HG02870 (cell line): ENCODE results near the gene EPG5.
"Not testable (repeated sequence)": the region's sequence is repeated elsewhere in the genome, so short reads cannot be mapped to it uniquely, and the experiment has no call there.

Experiments used
- ATAC-seq: cut with Tn5 transposase; IDR thresholded peaks from one replicate; pipeline ENCODE4 v1.9.1; 2021; ENCODE audit warnings: mild to moderate bottlenecking, moderate library complexity; ENCODE audit not compliant: unreplicated experiment

Gene EPG5

GRCh38 chr18:45967007-45967706 lies at the start of gene EPG5:
Gene EPG5 (minus strand): TSS chr18:45967329. CDS start chr18:45967239, 90 bp downstream.
- ATAC-seq = peak; percentile 95

GRCh38 chr18:46013484-46014189 lies 46.5 kb upstream of the EPG5 start:
- ATAC-seq = peak; percentile 80

- no peak for ATAC-seq
Measured at GRCh38 chr18:46010676-46011075, 43.5 kb upstream of the EPG5 start.

GRCh38 chr18:46010050-46010449 lies 42.9 kb upstream of the EPG5 start:
- no peak for ATAC-seq

- ATAC-seq = no peak
Measured at GRCh38 chr18:46009125-46009840, 42.2 kb upstream of the EPG5 start.

- no peak for ATAC-seq
Measured at GRCh38 chr18:46008531-46008930, 41.4 kb upstream of the EPG5 start.

- no peak for ATAC-seq
Measured at GRCh38 chr18:46007165-46007564, 40.0 kb upstream of the EPG5 start.

GRCh38 chr18:46002934-46003333 lies 35.8 kb upstream of the EPG5 start:
- ATAC-seq = no peak

- ATAC-seq = no peak
Measured at GRCh38 chr18:46001892-46002291, 34.8 kb upstream of the EPG5 start.

GRCh38 chr18:46001074-46001473 lies 33.9 kb upstream of the EPG5 start:
- ATAC-seq = no peak

GRCh38 chr18:45999536-45999935 lies 32.4 kb upstream of the EPG5 start:
- no peak for ATAC-seq

- no peak for ATAC-seq
Measured at GRCh38 chr18:45998244-45998643, 31.1 kb upstream of the EPG5 start.

GRCh38 chr18:45997700-45998151 lies 30.6 kb upstream of the EPG5 start:
- no peak for ATAC-seq

- ATAC-seq = no peak
Measured at GRCh38 chr18:45995461-45995860, 28.3 kb upstream of the EPG5 start.

GRCh38 chr18:45993438-45993837 lies 26.3 kb upstream of the EPG5 start:
- no peak for ATAC-seq

- not testable (repeated sequence) for ATAC-seq
Measured at GRCh38 chr18:45992527-45992926, 25.4 kb upstream of the EPG5 start.

- no peak for ATAC-seq
Measured at GRCh38 chr18:45991788-45992187, 24.7 kb upstream of the EPG5 start.

- no peak for ATAC-seq
Measured at GRCh38 chr18:45984546-45985235, 17.6 kb upstream of the EPG5 start.

- no peak for ATAC-seq
Measured at GRCh38 chr18:45981821-45982220, 14.7 kb upstream of the EPG5 start.

GRCh38 chr18:45980229-45980628 lies 13.1 kb upstream of the EPG5 start:
- ATAC-seq = no peak

- ATAC-seq = no peak
Measured at GRCh38 chr18:45978084-45978483, 11.0 kb upstream of the EPG5 start.
